Measurements from ENCODE around the gene ADGRG1. TPM values are rescaled to one million over a fixed set of nuclear protein-coding genes. Genes with fewer than 3 reads are reported as not detected.

ADGRG1 gene
- total and polyA plus RNA-seq, 3 donors from 2014 or later: 134 to 346 (median 296) TPM

GRCh38 chr16:57618296-57619132, 9.9 kb upstream of the ADGRG1 start:
- Histone ChIP-seq H3K9me3 (no peaks in the 10 kb centered on the region), H3K36me3 (ENCODE audit: low read depth, missing control alignments) (no peaks in the 10 kb centered on the region), H3K4me3 (no peak overlapping the region), H3K27me3 (no peaks in the 10 kb centered on the region), H3K4me1 (peaks cover 21% of the 10 kb centered on the region), H3K27ac (no peak overlapping the region)
- 89 to 91% methylated on average over 19 of the region's 19 CpGs for WGBS, 2 donors
- intact Hi-C loops (cut with DNase I; ENCODE audit: low total_unique reads): no loop called here
- TF ChIP-seq POLR2A (IDR thresholded peaks at IDR 0.05): no peak
- TF ChIP-seq, protein P1, sequence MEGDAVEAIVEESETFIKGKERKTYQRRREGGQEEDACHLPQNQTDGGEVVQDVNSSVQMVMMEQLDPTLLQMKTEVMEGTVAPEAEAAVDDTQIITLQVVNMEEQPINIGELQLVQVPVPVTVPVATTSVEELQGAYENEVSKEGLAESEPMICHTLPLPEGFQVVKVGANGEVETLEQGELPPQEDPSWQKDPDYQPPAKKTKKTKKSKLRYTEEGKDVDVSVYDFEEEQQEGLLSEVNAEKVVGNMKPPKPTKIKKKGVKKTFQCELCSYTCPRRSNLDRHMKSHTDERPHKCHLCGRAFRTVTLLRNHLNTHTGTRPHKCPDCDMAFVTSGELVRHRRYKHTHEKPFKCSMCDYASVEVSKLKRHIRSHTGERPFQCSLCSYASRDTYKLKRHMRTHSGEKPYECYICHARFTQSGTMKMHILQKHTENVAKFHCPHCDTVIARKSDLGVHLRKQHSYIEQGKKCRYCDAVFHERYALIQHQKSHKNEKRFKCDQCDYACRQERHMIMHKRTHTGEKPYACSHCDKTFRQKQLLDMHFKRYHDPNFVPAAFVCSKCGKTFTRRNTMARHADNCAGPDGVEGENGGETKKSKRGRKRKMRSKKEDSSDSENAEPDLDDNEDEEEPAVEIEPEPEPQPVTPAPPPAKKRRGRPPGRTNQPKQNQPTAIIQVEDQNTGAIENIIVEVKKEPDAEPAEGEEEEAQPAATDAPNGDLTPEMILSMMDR (IDR thresholded peaks at IDR 0.05): no peak
- DNase-seq: no peak

DNA sequence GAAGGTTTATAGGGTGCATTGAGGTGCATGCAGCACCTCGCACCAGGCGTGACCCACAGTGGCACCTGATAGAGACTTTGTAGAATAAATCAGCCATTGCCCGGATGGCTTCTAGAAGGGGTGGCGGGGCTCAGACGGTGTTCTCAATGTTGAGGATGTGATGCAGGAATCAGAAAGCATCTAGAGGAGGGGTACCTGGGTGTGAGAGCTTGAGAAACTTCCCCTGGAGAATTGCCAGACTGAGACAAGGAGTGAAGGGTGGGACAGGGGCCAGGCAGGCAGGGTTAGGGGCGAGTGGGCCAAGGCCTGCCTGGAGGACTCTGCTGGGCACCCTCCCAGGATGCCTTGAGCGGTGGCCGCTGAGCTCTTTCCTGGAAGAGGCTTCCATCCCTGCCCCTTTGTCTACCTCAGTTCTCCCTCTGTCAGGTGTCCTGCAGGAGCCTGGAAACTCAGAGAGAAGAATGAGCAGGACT, 9.3 kb upstream of the ADGRG1 start:
- H3K36me3 ChIP-seq (ENCODE audit: low read depth, missing control alignments): no peaks in the 10 kb centered on the region
- H3K27ac ChIP-seq: no peak overlapping the region
- H3K27me3 ChIP-seq: no peaks in the 10 kb centered on the region
- no peak overlapping the region for H3K4me3 ChIP-seq
- WGBS, 2 donors: 83 to 91% methylated on average over 8 of the region's 8 CpGs
- intact Hi-C loops (cut with DNase I; ENCODE audit: low total_unique reads): no loop called here
- no peaks in the 10 kb centered on the region for H3K9me3 ChIP-seq
- DNase-seq: no peak
- peaks cover 25% of the 10 kb centered on the region for H3K4me1 ChIP-seq
- TF ChIP-seq, protein P1 (IDR thresholded peaks at IDR 0.05): no peak

GRCh38 chr16:57619606-57620334, 8.7 kb upstream of the ADGRG1 start:
- no peak for DNase-seq
- H3K36me3 ChIP-seq (ENCODE audit: low read depth, missing control alignments): no peaks in the 10 kb centered on the region
- H3K27me3 ChIP-seq: no peaks in the 10 kb centered on the region
- peaks cover 30% of the 10 kb centered on the region for H3K4me1 ChIP-seq
- H3K9me3 ChIP-seq: no peaks in the 10 kb centered on the region
- H3K4me3 ChIP-seq: no peak overlapping the region
- intact Hi-C loops (cut with DNase I; ENCODE audit: low total_unique reads): no loop called here
- TF ChIP-seq POLR2A (IDR thresholded peaks at IDR 0.05): no peak
- TF ChIP-seq, protein P1 (IDR thresholded peaks at IDR 0.05): no peak
- peak overlapping the region; percentile 45 to 56 for H3K27ac ChIP-seq
- 67 to 69% methylated on average over 10 to 16 of the region's 16 CpGs for WGBS, 2 donors

GRCh38 chr16:57620335-57621231, 7.8 kb upstream of the ADGRG1 start:
- no peak for DNase-seq
- Histone ChIP-seq H3K9me3 (no peaks in the 10 kb centered on the region), H3K27ac (peak overlapping the region; percentile 45 to 56), H3K36me3 (ENCODE audit: low read depth, missing control alignments) (no peaks in the 10 kb centered on the region), H3K4me1 (peaks cover 34% of the 10 kb centered on the region), H3K27me3 (no peaks in the 10 kb centered on the region), H3K4me3 (no peak overlapping the region)
- intact Hi-C loops (cut with DNase I; ENCODE audit: low total_unique reads): no loop called here
- no peak for TF ChIP-seq POLR2A (IDR thresholded peaks at IDR 0.05)
- TF ChIP-seq, protein P1 (IDR thresholded peaks at IDR 0.05): no peak
- WGBS, 2 donors: 74 to 84% methylated on average over 11 to 27 of the region's 27 CpGs
